Left ventricle myocardium inferior (tissue), 1 donor: Measurements from ENCODE around the gene HDGFL1. TPM values are rescaled to one million over a fixed set of nuclear protein-coding genes. Genes with fewer than 3 reads are reported as not detected.

Experiments used
- DNase-seq: peaks from one replicate; pipeline ENCODE4 v3.0.0-alpha.2; 2020
- H3K27ac ChIP-seq: fragments of 200-600 bp; replicated peaks from 2 replicates; pipeline ENCODE4 v1.8.0; 2021
- H3K27me3 ChIP-seq: fragments of 200-600 bp; 2 replicates; pipeline ENCODE4 v1.8.0; 2021; ENCODE audit warnings: low read depth
- H3K36me3 ChIP-seq: fragments of 200-600 bp; 2 replicates; pipeline ENCODE4 v1.8.0; 2021
- H3K4me1 ChIP-seq: fragments of 200-600 bp; 2 replicates; pipeline ENCODE4 v1.8.0; 2021
- H3K4me3 ChIP-seq: fragments of 200-600 bp; 2 replicates; pipeline ENCODE4 v1.8.0; 2021; ENCODE audit warnings: mild to moderate bottlenecking, moderate library complexity
- H3K9me3 ChIP-seq: fragments of 200-600 bp; replicated peaks from 2 replicates; pipeline ENCODE4 v1.8.0; 2021
- intact Hi-C: fragments of 100-400 bp; cut with micrococcal nuclease; formaldehyde crosslinking; loops from one replicate; pipeline ENCODE4 v1.11.0; 2022
- total RNA-seq: library from RNA; stranded (reverse); fragmentation: NEBNext Ultra II Directional; extraction: Animal tissue kit (Norgen Biotek cat#: 25700); gene quantifications from one replicate; pipeline ENCODE4 v1.2.1, GENCODE V29; 2021
- TF ChIP-seq, protein P1 (sequence below): fragments of 200-600 bp; IDR thresholded peaks from 2 replicates; pipeline ENCODE4 v1.8.0; 2021; ENCODE audit warnings: antibody characterized with exemption, mild to moderate bottlenecking, borderline replicate concordance
- donor health status: DM: no; HTN: yes; CAD: no; lungs with severe emphysema.

The HDGFL1 gene
- total RNA-seq, 1 donor from 2014 or later: not detected

DNA sequence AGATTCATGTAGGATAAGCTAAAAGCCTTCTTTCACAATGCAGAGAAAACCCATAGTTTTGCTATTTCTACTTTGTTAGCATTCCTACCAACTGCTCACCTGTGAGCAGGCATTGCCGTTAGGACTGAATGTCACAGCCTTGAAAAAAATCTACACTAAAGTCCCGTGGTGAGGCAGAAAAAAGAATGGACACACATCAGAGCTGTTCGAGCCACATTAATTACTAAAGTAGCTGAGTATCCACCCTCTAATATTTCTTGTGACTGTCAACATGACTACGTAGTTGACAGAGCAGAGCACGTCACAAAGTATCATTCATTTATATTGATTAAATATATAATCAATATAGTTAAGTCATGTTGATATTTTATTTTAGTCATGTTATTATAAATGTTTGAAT lies 10.1 kb downstream of the HDGFL1 start:
- no peak overlapping the region for H3K4me3 ChIP-seq
- intact Hi-C loops: no loop called here
- DNase-seq: no peak
- H3K4me1 ChIP-seq: no peaks in the 10 kb centered on the region
- no peaks in the 10 kb centered on the region for H3K27me3 ChIP-seq
- H3K9me3 ChIP-seq: no peaks in the 10 kb centered on the region
- TF ChIP-seq, protein P1, sequence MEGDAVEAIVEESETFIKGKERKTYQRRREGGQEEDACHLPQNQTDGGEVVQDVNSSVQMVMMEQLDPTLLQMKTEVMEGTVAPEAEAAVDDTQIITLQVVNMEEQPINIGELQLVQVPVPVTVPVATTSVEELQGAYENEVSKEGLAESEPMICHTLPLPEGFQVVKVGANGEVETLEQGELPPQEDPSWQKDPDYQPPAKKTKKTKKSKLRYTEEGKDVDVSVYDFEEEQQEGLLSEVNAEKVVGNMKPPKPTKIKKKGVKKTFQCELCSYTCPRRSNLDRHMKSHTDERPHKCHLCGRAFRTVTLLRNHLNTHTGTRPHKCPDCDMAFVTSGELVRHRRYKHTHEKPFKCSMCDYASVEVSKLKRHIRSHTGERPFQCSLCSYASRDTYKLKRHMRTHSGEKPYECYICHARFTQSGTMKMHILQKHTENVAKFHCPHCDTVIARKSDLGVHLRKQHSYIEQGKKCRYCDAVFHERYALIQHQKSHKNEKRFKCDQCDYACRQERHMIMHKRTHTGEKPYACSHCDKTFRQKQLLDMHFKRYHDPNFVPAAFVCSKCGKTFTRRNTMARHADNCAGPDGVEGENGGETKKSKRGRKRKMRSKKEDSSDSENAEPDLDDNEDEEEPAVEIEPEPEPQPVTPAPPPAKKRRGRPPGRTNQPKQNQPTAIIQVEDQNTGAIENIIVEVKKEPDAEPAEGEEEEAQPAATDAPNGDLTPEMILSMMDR: no peak
- no peaks in the 10 kb centered on the region for H3K36me3 ChIP-seq
- H3K27ac ChIP-seq: no peak overlapping the region

DNA sequence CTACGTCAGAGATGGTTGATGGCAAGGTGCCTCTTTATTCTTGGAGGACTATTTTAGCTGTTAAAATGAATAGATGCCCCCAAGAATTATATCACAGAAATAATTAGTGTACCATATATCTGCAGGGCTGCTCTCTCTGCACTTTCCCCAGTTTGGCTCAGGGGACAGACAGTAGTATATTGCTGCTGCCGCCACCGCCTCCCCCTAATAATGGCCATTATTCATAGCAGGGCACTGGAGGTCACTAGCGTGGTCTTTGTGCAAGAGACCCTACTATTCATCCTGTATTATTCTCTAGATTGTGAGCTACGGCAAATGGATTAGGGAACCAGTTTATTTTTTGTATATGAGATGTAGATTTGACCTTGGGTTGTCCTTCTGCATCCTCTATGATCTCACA lies 11.0 kb downstream of the HDGFL1 start:
- Histone ChIP-seq H3K27ac (no peak overlapping the region), H3K36me3 (no peaks in the 10 kb centered on the region), H3K4me3 (no peak overlapping the region), H3K9me3 (no peaks in the 10 kb centered on the region), H3K4me1 (no peaks in the 10 kb centered on the region), H3K27me3 (no peaks in the 10 kb centered on the region)
- TF ChIP-seq, protein P1: no peak
- DNase-seq: no peak
- intact Hi-C loops: no loop called here

DNA sequence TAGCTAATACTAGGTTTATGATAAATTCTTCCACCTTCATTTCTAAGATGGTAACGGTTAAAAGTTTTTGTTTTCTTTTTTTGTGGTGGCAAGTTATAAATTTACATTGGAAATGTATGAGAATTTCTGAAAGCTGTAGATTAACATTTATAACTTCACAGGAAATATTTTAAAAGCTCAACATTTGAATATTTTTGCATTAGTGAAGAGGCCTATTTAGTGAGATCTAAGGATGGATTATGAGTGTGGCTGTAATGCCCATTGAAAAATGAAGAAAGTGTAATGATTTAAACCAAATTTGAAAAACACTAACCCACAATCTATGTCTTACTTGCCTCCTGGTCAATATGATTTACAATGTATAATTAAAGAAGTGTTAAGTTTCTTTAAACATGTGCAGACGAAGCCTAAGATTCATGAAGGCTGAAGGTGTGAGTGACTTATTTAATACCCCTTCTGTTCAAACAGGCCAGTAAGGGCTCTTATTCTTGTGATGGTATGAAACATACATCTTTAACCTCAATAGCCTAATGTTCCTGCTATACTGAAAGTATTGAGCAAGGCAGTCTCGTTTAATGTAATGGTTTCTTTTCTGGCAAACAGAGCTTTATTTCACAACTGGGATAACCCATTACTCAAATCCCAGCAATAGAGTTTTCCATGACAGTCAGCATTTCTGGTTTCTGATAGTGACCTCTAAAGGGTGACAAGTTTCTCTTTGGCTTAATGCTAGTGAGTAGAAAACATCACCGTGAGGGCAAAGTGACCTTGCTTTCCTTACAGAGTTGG lies 13.2 kb downstream of the HDGFL1 start:
- TF ChIP-seq, protein P1: no peak
- H3K4me1 ChIP-seq: no peaks in the 10 kb centered on the region

GRCh38 chr6:22583230-22583629 lies 13.9 kb downstream of the HDGFL1 start:
- Histone ChIP-seq H3K27ac (no peak overlapping the region), H3K9me3 (no peaks in the 10 kb centered on the region), H3K4me3 (no peak overlapping the region), H3K36me3 (no peaks in the 10 kb centered on the region), H3K27me3 (no peaks in the 10 kb centered on the region), H3K4me1 (no peaks in the 10 kb centered on the region)
- no peak for DNase-seq
- TF ChIP-seq, protein P1: no peak
- intact Hi-C loops: no loop called here

More for the DNA sequence above, 13.2 kb downstream of the HDGFL1 start:
- Histone ChIP-seq H3K27me3 (no peaks in the 10 kb centered on the region), H3K4me3 (no peak overlapping the region), H3K36me3 (no peaks in the 10 kb centered on the region), H3K9me3 (no peaks in the 10 kb centered on the region), H3K27ac (no peak overlapping the region)
- DNase-seq: no peak
- intact Hi-C loops: no loop called here

- Histone ChIP-seq H3K27ac (no peak overlapping the region), H3K4me3 (no peak overlapping the region), H3K9me3 (no peaks in the 10 kb centered on the region), H3K36me3 (no peaks in the 10 kb centered on the region), H3K4me1 (no peaks in the 10 kb centered on the region), H3K27me3 (no peaks in the 10 kb centered on the region)
- DNase-seq: no peak
- intact Hi-C loops: no loop called here
- TF ChIP-seq, protein P1: no peak
Measured at GRCh38 chr6:22583927-22584326, 14.6 kb downstream of the HDGFL1 start.
